Hepatocyte (in vitro differentiated cells): ENCODE results near the gene MARK2. TPM values are rescaled to one million over a fixed set of nuclear protein-coding genes. Genes with fewer than 3 reads are reported as not detected.

Experiments used
- DNase-seq: peaks from one replicate; pipeline ENCODE4 v3.0.0-alpha.2; 2016; ENCODE audit warnings: low spot score
- H2AFZ ChIP-seq: fragments of 200-600 bp; sonication (generic); 2 replicates; pipeline ENCODE4 v1.6.0; 2016; ENCODE audit warnings: antibody characterized with exemption, mild to moderate bottlenecking
- H3K27ac ChIP-seq: fragments of 200-600 bp; sonication (generic); 2 replicates; pipeline ENCODE4 v1.5.1; 2016; ENCODE audit warnings: mild to moderate bottlenecking
- H3K27me3 ChIP-seq: fragments of 200-600 bp; sonication (generic); 2 replicates; pipeline ENCODE4 v1.6.1; 2016
- H3K36me3 ChIP-seq: fragments of 200-600 bp; sonication (generic); replicated peaks from 2 replicates; pipeline ENCODE4 v1.5.1; 2016; ENCODE audit warnings: low read depth; ENCODE audit not compliant: insufficient read depth
- H3K4me1 ChIP-seq: fragments of 200-600 bp; sonication (generic); 2 replicates; pipeline ENCODE4 v1.5.1; 2016; ENCODE audit warnings: mild to moderate bottlenecking, moderate library complexity; ENCODE audit not compliant: insufficient read depth
- H3K4me2 ChIP-seq: fragments of 200-600 bp; sonication (generic); 2 replicates; pipeline ENCODE4 v1.6.0; 2016
- H3K4me3 ChIP-seq: fragments of 200-600 bp; sonication (generic); 2 replicates; pipeline ENCODE4 v1.5.1; 2016; ENCODE audit warnings: mild to moderate bottlenecking
- H3K79me2 ChIP-seq: fragments of 200-600 bp; sonication (generic); 2 replicates; pipeline ENCODE4 v1.6.0; 2017; ENCODE audit warnings: mild to moderate bottlenecking
- H3K9me2 ChIP-seq: fragments of 200-600 bp; sonication (generic); replicated peaks from 2 replicates; pipeline ENCODE4 v1.6.0; 2017; ENCODE audit warnings: mild to moderate bottlenecking; ENCODE audit not compliant: insufficient read depth
- H3K9me3 ChIP-seq: fragments of 200-600 bp; sonication (generic); 2 replicates; pipeline ENCODE4 v1.5.1; 2016; ENCODE audit warnings: low read depth, mild to moderate bottlenecking
- H4K20me1 ChIP-seq: fragments of 200-600 bp; sonication (generic); 2 replicates; pipeline ENCODE4 v1.6.0; 2016; ENCODE audit warnings: mild to moderate bottlenecking; ENCODE audit not compliant: insufficient read depth, poor library complexity, severe bottlenecking
- EZH2 ChIP-seq: fragments of 200-600 bp; sonication (generic); IDR thresholded peaks from 2 replicates; pipeline ENCODE4 v1.6.1; 2016; ENCODE audit warnings: antibody characterized with exemption, mild to moderate bottlenecking, borderline replicate concordance
- EZH2phosphoT487 ChIP-seq: fragments of 200-600 bp; sonication (generic); IDR thresholded peaks from one replicate; pipeline ENCODE4 v1.6.1; 2018; ENCODE audit warnings: antibody characterized with exemption, mild to moderate bottlenecking, low read depth, moderate library complexity; ENCODE audit not compliant: unreplicated experiment, severe bottlenecking
- WGBS: methylation state at CpG from one replicate; pipeline ENCODE4 v1.1.6; 2016; ENCODE audit warnings: low lambda C conversion rate; ENCODE audit errors: missing lambda C conversion rate; 5-methylcytosine and 5-hydroxymethylcytosine counted together
- polyA plus RNA-seq: library from polyadenylated mRNA; unstranded; fragments of >200 nt; fragmentation: Nextera tagmentation; extraction: Ambion mirVana; gene quantifications from 2 replicates; pipeline ENCODE4 v1.2.1, GENCODE V29; 2016
- total RNA-seq: library from RNA; depleted of rRNA; stranded (reverse); fragments of >200 nt; gene quantifications from 2 replicates; pipeline ENCODE4 v1.2.3, GENCODE V29; 2014
- TF ChIP-seq, protein P1 (sequence below): fragments of 200-600 bp; sonication (generic); IDR thresholded peaks from 2 replicates; pipeline ENCODE4 v1.5.1; 2016; ENCODE audit warnings: antibody characterized with exemption, mild to moderate bottlenecking; ENCODE audit not compliant: poor library complexity

MARK2 gene
- total and polyA plus RNA-seq, 2 experiments from 2014 or later: 22.4 to 48.2 TPM

DNA sequence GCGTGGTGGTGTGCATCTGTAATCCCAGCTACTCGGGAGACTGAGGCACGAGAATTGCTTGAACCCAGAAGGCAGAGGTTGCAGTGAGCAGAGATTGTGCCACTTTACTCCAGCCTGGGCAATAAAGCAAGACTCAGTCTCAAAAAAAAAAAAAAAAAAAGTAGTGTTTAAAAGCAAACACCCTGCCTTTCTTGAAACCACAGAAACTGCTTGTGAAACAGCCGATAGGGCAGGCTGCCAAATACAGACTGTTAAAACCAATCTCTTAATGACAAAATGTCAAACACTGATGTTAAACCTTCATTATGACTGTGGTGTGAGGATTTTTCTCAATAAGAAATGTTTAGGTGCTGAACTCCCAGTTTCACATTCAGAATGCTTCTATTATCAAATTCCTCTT lies 27.3 kb downstream of the MARK2 start:
- H3K4me1 ChIP-seq: peaks cover 29% of the 10 kb centered on the region
- no peaks in the 10 kb centered on the region for H3K27me3 ChIP-seq
- TF ChIP-seq EZH2phosphoT487 (no peak), EZH2 (no peak)
- TF ChIP-seq, protein P1, sequence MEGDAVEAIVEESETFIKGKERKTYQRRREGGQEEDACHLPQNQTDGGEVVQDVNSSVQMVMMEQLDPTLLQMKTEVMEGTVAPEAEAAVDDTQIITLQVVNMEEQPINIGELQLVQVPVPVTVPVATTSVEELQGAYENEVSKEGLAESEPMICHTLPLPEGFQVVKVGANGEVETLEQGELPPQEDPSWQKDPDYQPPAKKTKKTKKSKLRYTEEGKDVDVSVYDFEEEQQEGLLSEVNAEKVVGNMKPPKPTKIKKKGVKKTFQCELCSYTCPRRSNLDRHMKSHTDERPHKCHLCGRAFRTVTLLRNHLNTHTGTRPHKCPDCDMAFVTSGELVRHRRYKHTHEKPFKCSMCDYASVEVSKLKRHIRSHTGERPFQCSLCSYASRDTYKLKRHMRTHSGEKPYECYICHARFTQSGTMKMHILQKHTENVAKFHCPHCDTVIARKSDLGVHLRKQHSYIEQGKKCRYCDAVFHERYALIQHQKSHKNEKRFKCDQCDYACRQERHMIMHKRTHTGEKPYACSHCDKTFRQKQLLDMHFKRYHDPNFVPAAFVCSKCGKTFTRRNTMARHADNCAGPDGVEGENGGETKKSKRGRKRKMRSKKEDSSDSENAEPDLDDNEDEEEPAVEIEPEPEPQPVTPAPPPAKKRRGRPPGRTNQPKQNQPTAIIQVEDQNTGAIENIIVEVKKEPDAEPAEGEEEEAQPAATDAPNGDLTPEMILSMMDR: no peak
- peak; percentile 53 for DNase-seq
- H2AFZ ChIP-seq: no peak overlapping the region
- H3K79me2 ChIP-seq: peaks cover 92% of the 10 kb centered on the region
- peak overlapping the region; percentile 58 for H3K27ac ChIP-seq
- no peaks in the 10 kb centered on the region for H3K36me3 ChIP-seq
- no peaks in the 10 kb centered on the region for H3K9me3 ChIP-seq
- WGBS: 73% methylated on average over 4 of the region's 4 CpGs
- H3K4me2 ChIP-seq: no peak overlapping the region
- H3K9me2 ChIP-seq: no peaks in the 10 kb centered on the region
- peaks cover 53% of the 10 kb centered on the region for H4K20me1 ChIP-seq
- no peak overlapping the region for H3K4me3 ChIP-seq

DNA sequence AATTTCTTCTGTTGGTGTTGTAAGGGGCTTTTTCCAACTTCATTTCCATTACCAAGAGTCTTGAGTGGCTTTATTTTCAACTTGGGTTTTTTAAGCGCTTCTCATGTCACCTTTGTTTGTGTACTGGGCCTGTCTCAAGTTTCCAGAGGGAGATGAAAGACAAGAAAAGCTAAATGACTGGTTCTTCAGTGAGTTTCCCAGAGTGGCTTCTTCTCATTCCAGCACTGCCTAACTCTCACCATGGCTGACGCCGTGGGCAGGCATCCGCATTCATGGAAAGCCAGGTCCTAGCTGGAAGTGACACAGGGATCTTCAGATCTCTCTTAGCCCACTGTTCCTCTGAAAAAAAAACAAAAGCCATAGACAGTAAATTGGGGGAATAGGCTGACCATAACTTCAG lies 28.6 kb downstream of the MARK2 start:
- no peak for TF ChIP-seq EZH2
- no peak for TF ChIP-seq EZH2phosphoT487
- TF ChIP-seq, protein P1: no peak
- no peak overlapping the region for H3K4me3 ChIP-seq
- no peak overlapping the region for H2AFZ ChIP-seq
- H3K4me2 ChIP-seq: no peak overlapping the region
- H3K27me3 ChIP-seq: no peaks in the 10 kb centered on the region
- H3K79me2 ChIP-seq: peaks cover 80% of the 10 kb centered on the region
- no peak for DNase-seq
- no peaks in the 10 kb centered on the region for H3K9me3 ChIP-seq
- peaks cover 54% of the 10 kb centered on the region for H4K20me1 ChIP-seq
- WGBS: 97% methylated on average over 4 of the region's 4 CpGs
- no peaks in the 10 kb centered on the region for H3K36me3 ChIP-seq
- H3K4me1 ChIP-seq: peaks cover 33% of the 10 kb centered on the region
- H3K27ac ChIP-seq: no peak overlapping the region
- H3K9me2 ChIP-seq: no peaks in the 10 kb centered on the region

DNA sequence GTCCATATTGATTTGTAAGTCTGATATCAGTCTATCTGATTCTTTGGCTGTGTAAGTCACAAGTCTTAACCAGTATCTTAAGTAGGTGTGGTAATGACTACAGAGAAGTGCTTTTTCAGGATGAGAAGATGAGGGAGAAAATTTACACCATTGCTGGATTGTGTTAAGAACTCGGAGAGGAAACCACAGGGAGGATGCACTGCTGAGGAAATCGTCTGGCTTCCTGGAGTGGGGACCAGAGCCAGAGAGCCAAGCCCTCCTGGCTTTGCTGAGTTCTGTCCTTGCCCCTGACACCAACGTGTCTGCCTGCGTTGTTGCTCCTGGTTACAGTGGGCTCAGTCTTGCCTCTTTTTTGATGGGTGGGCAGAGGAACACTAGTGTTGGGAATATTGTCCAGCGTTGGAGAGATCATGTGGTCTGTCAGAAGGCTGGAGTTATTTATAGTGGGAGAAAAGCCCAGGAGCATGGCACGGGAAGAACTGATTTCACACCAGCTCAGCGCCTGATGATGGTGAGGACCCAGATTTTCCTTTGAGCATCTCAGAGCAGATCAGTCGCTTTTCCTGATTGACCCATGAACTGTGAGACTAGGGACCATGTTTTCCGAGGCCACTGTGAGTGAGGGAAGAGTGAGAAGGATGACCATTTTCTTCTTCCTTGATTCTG lies 29.6 kb downstream of the MARK2 start:
- H3K79me2 ChIP-seq: peaks cover 84% of the 10 kb centered on the region
- no peaks in the 10 kb centered on the region for H3K9me3 ChIP-seq
- H3K4me3 ChIP-seq: no peak overlapping the region
- peaks cover 43% of the 10 kb centered on the region for H3K4me1 ChIP-seq
- no peak for DNase-seq
- TF ChIP-seq EZH2phosphoT487: no peak
- TF ChIP-seq EZH2: no peak
- TF ChIP-seq, protein P1: no peak
- H3K4me2 ChIP-seq: peak overlapping the region; percentile 60
- H3K9me2 ChIP-seq: no peaks in the 10 kb centered on the region
- WGBS: 73% methylated on average over 9 of the region's 9 CpGs
- no peaks in the 10 kb centered on the region for H3K27me3 ChIP-seq
- no peak overlapping the region for H2AFZ ChIP-seq
- H3K27ac ChIP-seq: peak overlapping the region; percentile 47
- no peaks in the 10 kb centered on the region for H3K36me3 ChIP-seq
- peaks cover 62% of the 10 kb centered on the region for H4K20me1 ChIP-seq
